ENCODE data around the gene NFKBIE. TPM values are rescaled to one million over a fixed set of nuclear protein-coding genes. Genes with fewer than 3 reads are reported as not detected.
"Not testable (repeated sequence)": the region's sequence is repeated elsewhere in the genome, so short reads cannot be mapped to it uniquely, and the experiment has no call there.

The NFKBIE gene
- total RNA-seq (1 to 10 TPM; 4.9 TPM), polyA plus RNA-seq (1 to 10 TPM; 3.7 to 4.6 TPM)

GRCh38 chr6:44265007-44265721, at the start of gene NFKBIE:
Gene NFKBIE (minus strand): TSS chr6:44265551. CDS start chr6:44265346, 205 bp downstream.
- Histone ChIP-seq H3K27me3 (ENCODE audit: control insufficient read depth in 4 of 4, insufficient read depth in 4 of 4, low read length in 3 of 4) (peaks cover 0 to 5% (median 2%) of the 10 kb centered on the region in 4 donors), H3K9me3 (ENCODE audit: control insufficient read depth in 4 of 4, low read length in 3 of 4) (no peaks in the 10 kb centered on the region), H3K4me1 (ENCODE audit: control insufficient read depth in 4 of 4, insufficient read depth in 4 of 4, low read length in 3 of 4) (peaks cover 14 to 33% (median 25%) of the 10 kb centered on the region in 4 donors), H3K27ac (ENCODE audit: low read depth in 1 of 2, low read length in 2 of 2) (peak within 1 kb of the TSS; percentile 73 to 86), H3K36me3 (ENCODE audit: control insufficient read depth in 4 of 4, insufficient read depth in 3 of 4, low read depth in 1 of 4, low read length in 3 of 4) (peaks cover 0 to 4% (median 2%) of the 10 kb centered on the region in 4 donors), H3K4me3 (ENCODE audit: low read depth in 1 of 3, low read length in 3 of 3) (peak within 1 kb of the TSS; percentile 68 to 92 (median 78)), H3K9ac (ENCODE audit: low read depth in 1 of 2, low read length in 2 of 2) (peak within 1 kb of the TSS; percentile 67 to 89)
- TF ChIP-seq RXRA (IDR thresholded peaks at IDR 0.05) (no peak), RAD21 (IDR thresholded peaks at IDR 0.05) (no peak), SP1 (IDR thresholded peaks at IDR 0.05) (peak; percentile 39), HNF4A (conservative IDR thresholded peaks at IDR 0.05) (peak in 1 of 2 donors; percentile 8), GABPA (IDR thresholded peaks at IDR 0.05 in 1 of 2, conservative IDR thresholded peaks at IDR 0.05 in 1 of 2) (peak in 1 of 2 donors; percentile 55), REST (IDR thresholded peaks at IDR 0.05) (no peak)
- under 1% methylated on average over 72 of the region's 72 CpGs for WGBS
- DNase-seq (ENCODE audit: low spot score), result peak; percentile 94

GRCh38 chr6:44314657-44315056, 49.3 kb upstream of the NFKBIE start:
- H3K27me3 ChIP-seq (ENCODE audit: control insufficient read depth in 4 of 4, insufficient read depth in 4 of 4, low read length in 3 of 4); H3K9me3 ChIP-seq (ENCODE audit: control insufficient read depth in 4 of 4, low read length in 3 of 4); H3K9ac ChIP-seq (ENCODE audit: low read depth in 1 of 2, low read length in 2 of 2); H3K27ac ChIP-seq (ENCODE audit: low read depth in 1 of 2, low read length in 2 of 2); DNase-seq (ENCODE audit: low spot score); H3K4me3 ChIP-seq (ENCODE audit: low read depth in 1 of 3, low read length in 3 of 3): not testable (repeated sequence)
- H3K36me3 ChIP-seq (ENCODE audit: control insufficient read depth in 4 of 4, insufficient read depth in 3 of 4, low read depth in 1 of 4, low read length in 3 of 4), result peaks cover 9 to 17% (median 13%) of the 10 kb centered on the region in 4 donors
- WGBS, result 96% methylated on average over 8 of the region's 8 CpGs
- H3K4me1 ChIP-seq (ENCODE audit: control insufficient read depth in 4 of 4, insufficient read depth in 4 of 4, low read length in 3 of 4), result peaks cover 4 to 16% (median 8%) of the 10 kb centered on the region in 4 donors

GRCh38 chr6:44312901-44313788, 47.8 kb upstream of the NFKBIE start, which contains the start of gene AARS2:
Gene AARS2 (minus strand): TSS chr6:44313347. CDS start chr6:44313323, 24 bp downstream.
- H3K9ac ChIP-seq (ENCODE audit: low read depth in 1 of 2, low read length in 2 of 2), result peak within 1 kb of the TSS; percentile 83 to 93
- peak within 1 kb of the TSS; percentile 66 to 96 (median 90) for H3K4me3 ChIP-seq (ENCODE audit: low read depth in 1 of 3, low read length in 3 of 3)
- no peaks in the 10 kb centered on the region for H3K27me3 ChIP-seq (ENCODE audit: control insufficient read depth in 4 of 4, insufficient read depth in 4 of 4, low read length in 3 of 4)
- WGBS, result 3% methylated on average over 52 of the region's 52 CpGs
- H3K36me3 ChIP-seq (ENCODE audit: control insufficient read depth in 4 of 4, insufficient read depth in 3 of 4, low read depth in 1 of 4, low read length in 3 of 4), result peaks cover 9 to 27% (median 16%) of the 10 kb centered on the region in 4 donors
- H3K9me3 ChIP-seq (ENCODE audit: control insufficient read depth in 4 of 4, low read length in 3 of 4), result no peaks in the 10 kb centered on the region
- TF ChIP-seq REST (IDR thresholded peaks at IDR 0.05), result peak; percentile 59
- peak; percentile 94 for TF ChIP-seq YY1 (IDR thresholded peaks at IDR 0.05)
- peak in 1 of 2 donors; percentile 44 for TF ChIP-seq RXRA (IDR thresholded peaks at IDR 0.05)
- TF ChIP-seq RAD21 (IDR thresholded peaks at IDR 0.05), result peak; percentile 44 to 63
- TF ChIP-seq TAF1 (conservative IDR thresholded peaks at IDR 0.05), result peak; percentile 86
- TF ChIP-seq SP1 (IDR thresholded peaks at IDR 0.05), result no peak
- TF ChIP-seq ATF3 (IDR thresholded peaks at IDR 0.05), result no peak
- TF ChIP-seq GABPA (IDR thresholded peaks at IDR 0.05 in 1 of 2, conservative IDR thresholded peaks at IDR 0.05 in 1 of 2), result peak in 1 of 2 donors; percentile 80
- TF ChIP-seq FOXA1 (IDR thresholded peaks at IDR 0.05), result peak; percentile 49
- TF ChIP-seq CTCF (IDR thresholded peaks at IDR 0.05; ENCODE audit: low read depth, low read length, missing input control), result peak; percentile 92
- TF ChIP-seq HNF4A (conservative IDR thresholded peaks at IDR 0.05), result peak; percentile 17 to 31
- peak; percentile 95 for DNase-seq (ENCODE audit: low spot score)
- H3K27ac ChIP-seq (ENCODE audit: low read depth in 1 of 2, low read length in 2 of 2), result peak within 1 kb of the TSS; percentile 32 to 71
- peaks cover 4 to 16% (median 8%) of the 10 kb centered on the region in 4 donors for H3K4me1 ChIP-seq (ENCODE audit: control insufficient read depth in 4 of 4, insufficient read depth in 4 of 4, low read length in 3 of 4)

Data from liver (tissue), 9 donors.